Fibroblast of skin of left quadriceps (primary cell): Measurements from ENCODE around the gene DPYSL4.

ENCODE experiments used
- DNase-seq, 2 experiments: peaks; one replicate each; pipeline ENCODE4 v3.0.0-alpha.2; 2013; ENCODE audit warnings: low read depth in 2 of 2

DPYSL4 gene

DNA sequence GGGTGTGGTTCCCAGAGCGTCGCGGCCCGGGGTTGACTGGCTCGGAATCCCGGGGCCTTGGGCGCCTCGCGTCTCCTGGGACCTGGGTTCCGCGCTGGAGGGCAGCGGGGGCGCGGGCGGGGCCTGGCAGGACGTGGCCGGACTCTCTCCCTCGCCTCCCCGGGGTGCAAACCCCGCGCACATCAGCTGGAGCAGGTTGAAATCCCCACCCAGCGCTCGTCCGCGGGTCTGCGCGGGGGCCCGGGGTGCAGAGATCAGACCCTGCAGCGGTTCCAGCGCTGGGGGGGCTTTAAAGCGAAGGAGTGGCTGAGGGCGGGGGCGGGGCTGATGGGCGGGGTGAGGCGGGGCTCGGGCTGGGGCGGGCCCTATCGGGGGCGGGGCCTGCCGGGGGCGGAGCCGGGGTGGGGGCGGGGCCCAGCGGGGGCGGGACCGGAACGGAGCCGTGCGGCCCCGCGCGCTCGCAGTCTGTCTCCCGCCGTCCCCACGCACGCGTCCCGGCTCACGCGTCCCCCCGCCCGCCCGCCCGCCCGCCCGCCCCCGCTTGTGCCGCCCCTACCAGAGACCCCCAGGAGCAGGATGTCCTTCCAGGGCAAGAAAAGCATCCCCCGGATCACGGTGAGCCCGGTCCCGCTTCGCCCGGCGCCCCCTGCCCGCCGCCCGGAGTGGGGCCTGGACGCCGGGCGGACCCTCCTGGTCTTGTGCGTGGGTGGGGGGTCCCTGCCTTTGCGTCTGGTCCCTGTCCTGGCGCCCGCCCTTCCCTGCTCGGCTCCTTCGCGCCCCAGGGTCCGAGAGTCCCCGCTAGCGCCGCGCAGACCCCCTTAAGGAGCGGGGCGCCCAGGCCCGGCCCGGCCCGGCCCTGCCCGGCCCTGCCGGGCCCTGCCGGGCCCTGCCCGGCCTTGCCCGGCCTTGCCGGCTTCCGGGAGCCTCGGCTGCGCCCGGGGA lies at the start of gene DPYSL4:
Gene DPYSL4, plus strand, starts transcription at position 461 of the 942 bp plus-strand sequence. Its CDS starts 116 bp downstream, at position 577.
- peak in 1 of 2 experiments; percentile 1 for DNase-seq

DNA sequence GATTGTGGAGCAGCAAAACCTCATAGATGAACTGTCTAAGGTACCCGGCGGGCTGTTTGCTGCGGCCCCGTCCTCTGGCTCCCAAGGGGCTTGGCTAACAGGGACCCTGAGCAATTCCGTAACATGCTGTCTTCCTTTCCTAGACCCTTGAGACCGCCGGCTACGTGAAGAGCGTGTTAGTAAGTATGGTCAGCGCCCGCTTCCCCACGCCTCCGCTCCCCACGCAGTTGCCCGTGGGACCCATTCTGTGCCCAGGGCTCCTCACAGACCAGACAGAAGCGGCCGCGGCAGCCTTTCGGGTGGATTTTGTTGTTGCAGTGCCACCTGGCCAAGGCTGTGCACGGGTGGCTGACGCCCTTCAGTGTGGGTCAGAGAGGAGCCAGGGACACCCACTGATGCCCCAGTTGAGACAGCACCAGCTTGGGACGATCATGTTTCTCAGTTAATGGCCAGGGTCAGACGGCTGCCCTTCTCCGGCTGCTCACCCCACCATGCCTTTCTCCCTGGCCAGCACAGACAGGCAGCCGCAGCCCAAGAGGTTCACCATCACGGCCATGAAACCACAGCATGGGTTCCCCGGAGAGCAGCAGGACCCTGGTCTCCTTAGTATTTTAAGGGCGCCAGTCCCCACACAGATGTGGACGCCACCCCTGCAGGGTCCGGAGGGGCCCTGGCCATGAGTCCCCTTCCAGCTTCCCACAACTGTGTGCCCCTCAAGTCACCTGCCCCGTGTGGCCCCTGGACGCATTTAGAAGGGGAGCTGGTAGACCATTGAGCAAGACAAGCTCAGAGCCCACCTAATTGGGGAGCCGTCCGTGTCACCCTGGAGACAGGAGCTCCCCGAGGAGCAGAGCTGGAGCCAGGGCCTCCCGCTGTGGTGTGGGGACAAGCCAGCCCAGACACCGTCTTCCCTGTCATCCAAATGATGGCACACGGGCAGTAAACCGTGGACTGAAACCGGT lies 49.4 kb upstream of the DPYSL4 start:
- no peak for DNase-seq

DNA sequence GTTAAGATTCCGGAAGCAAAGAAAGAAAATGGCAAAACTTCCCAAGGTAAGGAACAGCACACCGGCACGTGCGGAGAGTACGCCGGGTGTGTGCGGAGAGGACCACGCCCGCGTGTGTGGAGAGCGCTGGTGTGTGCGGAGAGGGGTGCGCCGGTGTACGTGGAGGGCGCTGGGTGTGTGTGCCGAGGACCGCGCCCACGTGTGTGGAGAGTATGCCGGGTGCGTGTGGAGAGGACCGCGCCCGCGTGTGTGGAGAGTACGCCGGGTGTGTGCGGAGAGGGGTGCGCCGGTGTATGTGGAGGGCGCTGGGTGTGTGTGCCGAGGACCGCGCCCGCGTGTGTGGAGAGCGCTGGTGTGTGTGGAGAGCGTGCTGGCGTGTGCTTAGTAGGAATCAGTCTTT lies 48.6 kb upstream of the DPYSL4 start:
- DNase-seq = no peak

DNA sequence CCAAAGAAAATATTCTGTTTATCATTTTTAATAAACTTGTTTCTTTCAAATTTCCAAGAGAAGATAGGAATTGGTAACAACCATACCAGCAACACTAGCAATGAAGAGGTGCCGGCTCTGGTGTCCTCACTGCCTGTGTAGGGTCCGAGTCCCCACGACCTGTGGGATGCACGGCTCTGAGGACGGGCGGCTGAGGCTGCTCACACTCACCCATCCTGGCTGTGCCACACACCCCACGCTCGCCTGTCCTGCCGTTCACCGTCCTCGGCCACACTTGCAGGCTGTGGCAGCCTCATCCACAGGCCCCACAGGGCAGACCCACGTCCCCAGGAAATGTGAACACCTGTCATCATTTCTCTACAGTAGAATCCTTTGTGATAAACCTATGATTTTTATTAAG lies 48.2 kb upstream of the DPYSL4 start:
- no peak for DNase-seq

DNA sequence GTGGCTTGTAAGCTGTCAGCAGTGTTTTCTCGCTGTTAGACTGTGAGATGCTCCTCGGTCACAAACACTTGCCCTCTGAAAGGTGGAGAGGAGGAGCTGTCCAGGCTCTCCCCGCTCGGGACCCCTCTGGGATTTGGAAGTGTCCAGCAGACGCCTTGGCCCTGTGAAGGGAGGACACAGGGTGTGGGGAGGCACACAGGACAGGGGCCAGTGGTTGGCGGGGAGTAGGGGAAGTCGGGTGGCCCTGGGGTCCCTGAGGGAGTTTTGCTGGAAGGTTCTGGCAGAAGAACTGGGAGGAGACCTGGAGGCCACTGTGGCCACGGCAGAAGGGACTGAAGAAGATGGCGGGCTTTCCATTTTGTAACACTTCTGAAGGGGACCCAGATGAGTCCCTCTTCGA lies 47.2 kb upstream of the DPYSL4 start:
- DNase-seq = no peak

DNA sequence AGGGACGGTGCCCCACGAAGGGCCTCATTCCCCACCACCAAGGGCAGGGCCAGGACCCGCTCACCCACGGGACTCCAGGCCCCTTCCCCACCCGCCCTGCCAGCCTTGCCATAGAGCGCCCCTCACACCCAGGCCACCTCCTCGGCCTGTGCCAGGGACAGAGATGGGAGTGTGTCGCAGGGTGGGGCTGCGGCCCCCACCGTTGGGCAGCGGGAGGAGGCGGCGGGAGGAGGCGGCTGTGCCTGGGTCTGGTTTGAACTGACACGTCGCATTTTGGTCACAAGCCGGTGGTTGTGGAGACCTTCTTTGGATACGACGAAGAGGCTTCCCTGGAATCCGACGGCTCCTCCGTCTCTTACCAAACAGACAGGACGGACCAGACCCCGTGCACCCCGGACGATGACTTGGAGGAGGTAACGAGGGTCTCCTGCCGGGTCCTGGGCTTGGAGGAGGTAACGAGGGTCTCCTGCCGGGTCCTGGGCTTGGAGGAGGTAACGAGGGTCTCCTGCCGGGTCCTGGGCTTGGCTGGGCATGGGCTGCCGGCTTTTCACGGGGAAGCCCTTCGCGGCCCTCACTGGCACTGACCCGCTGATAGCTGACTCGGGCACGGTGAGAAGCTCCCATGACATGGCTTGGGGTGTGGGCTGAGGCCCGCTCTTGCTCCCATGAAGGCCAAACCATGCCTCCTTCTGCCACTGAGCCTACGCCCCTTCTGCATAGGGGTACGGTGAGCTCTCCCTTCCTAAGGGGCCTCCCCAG lies 46.4 kb upstream of the DPYSL4 start:
- DNase-seq = no peak

DNA sequence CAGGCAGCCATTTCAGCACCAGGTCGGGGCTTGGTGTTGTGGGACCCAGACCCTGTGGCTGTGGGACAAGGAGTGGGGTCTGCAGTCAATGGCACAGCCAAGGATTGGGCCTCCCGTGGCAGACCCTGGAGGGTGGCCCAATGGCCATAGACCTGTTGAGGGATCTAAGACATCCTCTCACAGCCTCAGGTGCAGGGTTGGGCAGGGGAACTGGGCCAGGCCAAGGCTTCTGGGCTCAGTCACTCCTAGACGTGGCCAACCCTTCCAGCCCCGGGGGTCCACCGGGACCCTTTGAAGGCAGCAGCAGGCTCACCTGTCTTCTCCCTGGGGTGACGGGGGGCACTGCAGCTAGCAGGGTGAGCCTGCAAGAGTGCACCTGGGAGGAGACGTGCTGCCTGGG lies 45.7 kb upstream of the DPYSL4 start:
- DNase-seq = no peak

DNA sequence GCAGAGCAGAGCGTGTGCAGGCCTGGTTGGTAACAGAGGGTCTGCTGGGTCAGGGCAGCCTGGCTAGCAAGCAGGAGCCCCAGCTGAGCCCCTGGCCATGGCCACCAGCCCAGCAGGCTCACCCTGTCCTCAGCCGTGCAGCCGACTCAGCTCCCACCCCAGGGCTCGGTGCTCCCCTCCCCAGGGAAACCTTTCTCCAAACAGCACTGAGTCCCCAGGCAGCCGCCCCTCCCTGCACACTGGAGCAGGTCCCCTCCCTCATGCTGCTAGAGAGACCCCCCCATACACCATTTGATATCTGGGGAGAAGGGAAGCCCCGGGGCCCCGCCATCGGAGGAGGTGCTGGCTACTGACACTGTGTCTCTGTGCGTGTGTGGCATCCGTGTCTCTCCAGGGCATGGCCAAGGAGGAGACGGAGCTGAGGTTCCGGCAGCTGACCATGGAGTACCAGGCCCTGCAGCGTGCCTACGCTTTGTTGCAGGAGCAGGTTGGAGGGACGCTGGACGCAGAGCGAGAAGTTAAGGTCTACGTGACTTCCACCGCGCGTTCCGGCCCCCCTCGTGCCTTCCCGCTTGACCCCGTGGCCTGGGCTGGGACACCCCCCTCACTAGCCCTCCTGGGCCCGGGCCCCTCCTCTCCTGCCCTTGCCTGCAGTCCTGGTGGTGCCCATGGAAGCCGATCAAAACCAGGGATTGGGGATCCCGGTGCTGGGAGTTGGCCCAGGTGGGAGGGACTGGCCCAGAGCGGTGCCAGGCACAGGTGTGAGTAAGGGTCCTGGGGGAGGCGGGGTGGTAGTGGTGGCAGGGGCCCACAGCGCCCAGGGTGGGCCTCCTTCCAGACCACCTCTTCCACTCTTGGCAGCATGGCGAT lies 45.0 kb upstream of the DPYSL4 start:
- no peak for DNase-seq

DNA sequence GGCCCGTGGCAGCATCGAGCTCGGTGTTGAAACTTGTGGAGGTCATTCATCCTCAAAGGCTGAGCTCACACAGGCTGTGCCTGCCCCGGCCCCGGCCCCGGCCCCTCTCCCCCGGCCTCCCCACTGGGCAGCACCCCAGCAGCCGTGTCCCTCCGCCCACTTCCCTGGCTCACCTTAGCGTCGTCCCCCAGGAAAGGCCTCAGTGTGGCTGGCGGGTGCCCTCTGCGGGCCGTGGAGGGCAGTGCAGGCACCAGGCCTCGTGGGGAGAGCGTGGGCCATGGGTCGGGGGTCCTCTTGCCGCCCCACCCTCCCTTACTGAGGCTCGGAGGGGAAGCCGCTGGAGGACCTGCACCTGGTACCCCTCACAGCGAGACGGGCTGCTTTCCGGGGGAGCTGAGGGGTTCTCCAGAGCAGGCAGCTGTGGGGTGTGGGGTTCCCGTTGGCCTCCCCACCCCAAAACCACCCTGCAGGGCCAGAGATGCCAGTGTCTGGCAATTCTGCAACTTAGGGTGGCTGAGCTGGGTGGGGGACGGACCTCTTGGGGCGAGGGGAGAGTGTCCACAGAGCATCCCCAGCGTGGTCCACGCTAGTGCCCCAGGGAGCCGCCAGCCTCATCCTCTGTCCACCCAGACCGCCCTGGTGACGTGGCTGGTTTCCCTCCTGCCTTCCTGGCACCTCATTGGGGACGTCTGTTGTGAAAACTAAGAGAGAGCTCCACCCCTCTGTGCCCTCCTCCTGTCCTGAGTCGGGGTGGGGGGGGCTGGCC lies 44.2 kb upstream of the DPYSL4 start:
- DNase-seq = no peak

DNA sequence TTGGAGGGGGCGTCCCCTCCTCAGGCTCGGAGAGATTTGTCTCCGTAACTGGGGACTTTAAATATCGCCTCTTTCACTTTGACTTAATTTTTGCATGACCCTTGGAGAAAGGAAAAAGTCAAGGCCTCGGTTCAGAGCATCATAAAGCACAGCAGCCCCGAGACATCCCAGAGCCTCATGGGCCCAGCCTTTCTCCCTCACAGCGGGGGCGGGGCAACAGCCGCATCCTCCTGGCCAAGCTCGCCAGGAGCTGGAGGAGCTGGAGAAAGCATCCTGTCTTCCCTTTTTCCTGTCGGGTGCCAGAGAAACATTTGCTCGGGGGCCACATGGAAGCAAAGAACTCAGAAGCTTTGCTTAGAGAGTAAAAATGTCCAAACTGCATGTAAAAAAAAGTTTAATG lies 43.6 kb upstream of the DPYSL4 start:
- no peak for DNase-seq

DNA sequence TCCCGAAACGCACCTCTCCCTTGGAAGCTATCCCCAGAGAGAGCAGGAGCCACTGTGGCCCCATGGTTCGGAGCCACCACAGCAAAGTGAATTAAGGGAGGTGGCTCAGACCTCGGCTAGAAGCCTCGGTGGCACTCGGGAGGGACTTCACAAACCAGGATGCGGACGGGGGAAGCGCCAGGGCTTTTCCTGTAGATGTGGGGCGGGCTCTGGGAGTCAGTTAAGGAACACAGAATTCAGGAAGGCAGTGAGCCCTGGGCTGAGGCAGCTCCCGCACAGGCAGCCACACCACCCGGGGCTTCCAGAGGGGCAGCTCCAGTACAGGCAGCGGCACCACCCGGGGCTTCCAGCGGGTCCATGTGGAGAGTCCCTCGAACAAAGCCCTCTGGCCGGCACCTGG lies 42.7 kb upstream of the DPYSL4 start:
- DNase-seq = no peak

DNA sequence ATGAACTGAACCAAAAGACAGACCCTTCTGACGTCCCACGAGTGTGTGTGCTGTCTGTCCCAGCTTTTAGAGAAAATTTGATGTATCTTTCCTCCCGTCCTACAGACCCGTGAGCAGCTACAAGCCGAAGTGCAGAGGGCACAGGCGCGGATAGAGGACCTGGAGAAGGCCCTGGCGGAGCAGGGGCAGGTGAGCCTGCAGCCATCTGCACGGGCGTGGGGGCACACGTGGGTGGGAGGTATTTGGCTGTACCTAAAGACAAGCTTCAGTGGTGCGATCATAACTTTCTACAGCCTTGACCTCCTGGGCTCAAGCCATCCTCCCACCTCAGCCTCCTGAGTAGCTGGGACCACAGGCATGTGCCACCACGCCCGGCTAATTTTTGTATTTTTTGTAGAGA lies 41.7 kb upstream of the DPYSL4 start:
- DNase-seq = no peak

DNA sequence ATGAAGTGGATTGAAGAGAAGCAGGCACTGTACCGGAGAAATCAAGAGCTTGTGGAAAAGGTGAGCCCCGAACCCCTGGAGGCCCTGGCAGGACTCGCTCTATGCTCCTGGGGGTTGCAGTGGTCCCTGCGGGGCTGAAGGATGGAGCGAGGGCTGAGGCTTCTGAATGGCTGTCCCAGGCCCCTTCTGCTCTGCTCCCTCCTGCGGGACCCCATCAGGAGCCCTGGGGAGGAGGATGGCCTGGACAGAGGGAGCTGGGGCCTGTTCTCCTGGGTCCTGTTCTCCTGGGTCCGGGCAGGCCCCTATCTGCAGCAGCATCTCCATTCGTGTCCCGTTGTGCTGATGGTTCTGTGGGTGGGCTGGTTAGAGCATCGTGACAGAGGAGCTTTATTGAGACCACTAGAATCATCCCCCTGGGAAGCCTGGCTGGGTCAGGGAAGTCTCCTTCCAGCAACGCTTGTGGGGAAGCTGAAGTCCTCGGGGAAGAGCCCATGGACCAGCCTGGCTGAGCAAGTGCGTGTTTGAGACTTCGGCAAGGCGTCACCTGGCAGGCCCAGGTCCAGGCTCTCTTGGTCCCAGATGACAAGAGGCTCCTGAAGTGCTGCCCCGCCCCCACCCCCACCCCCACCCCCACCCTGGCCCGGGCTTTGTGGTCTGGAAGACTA lies 41.1 kb upstream of the DPYSL4 start:
- DNase-seq = no peak

DNA sequence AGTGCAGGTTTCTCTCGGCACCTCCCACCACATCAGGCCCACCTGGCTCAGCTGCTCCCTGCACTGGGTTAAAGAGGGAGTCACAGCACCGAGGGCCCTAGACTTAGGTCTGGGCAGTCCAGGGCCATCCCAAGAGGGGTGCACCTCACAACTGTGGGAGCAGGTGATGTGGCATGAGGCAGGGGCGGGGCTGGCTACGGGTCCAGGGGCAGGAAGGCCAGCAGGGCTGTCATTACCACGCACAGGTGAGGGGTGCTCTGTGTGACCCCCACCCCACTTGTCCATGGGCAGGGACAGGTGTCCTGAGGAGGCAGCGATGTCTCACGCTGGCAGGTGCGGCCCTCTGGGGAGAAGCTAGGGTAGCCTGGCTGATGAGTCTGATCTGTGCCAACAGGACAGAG lies 40.5 kb upstream of the DPYSL4 start:
- DNase-seq = no peak

DNA sequence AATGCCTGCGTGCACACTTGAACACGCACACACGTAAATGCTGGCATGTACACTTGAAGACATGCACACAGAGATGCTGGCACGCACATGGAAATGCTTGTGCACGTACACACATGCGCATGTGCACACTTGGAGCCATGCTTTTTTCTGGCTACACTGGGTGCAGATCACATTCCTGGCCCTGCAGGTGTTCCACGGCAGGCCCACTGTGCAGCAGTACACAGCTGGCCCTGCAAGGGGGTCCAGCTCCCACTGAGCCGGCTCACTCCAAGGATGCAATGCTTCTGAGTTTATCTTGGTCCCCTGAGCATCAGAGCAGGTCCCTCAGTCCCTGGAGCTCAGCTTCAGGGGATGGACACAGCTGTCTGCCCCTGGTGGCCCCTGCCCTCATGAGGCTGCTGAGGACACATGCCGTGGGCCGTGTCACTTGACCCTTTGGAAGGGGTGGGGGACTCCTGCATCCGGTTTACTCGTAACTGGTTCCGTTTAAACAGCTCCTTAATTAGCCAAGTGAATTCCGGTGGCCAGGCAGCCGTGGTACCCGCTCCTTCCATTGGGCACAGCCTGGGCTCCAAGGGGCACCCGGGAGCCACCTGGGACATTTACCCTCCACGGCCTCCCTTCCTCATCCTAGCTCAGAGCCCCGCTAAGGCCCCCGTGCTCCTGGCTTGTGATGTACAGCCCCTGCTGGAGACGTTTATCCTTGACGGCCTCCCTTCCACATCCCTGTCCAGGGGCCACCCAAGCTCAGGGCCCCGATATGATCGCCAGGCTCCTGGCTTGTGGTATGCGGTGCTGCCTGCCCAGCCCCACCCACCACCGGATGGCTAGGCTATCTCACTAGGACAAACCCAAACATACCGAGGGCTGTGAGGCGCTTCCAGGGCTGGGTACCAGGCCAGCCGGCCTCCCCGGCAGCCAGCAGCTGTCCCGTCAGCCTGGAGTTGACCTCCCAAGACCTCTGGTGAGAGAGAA lies 39.5 kb upstream of the DPYSL4 start:
- no peak for DNase-seq

DNA sequence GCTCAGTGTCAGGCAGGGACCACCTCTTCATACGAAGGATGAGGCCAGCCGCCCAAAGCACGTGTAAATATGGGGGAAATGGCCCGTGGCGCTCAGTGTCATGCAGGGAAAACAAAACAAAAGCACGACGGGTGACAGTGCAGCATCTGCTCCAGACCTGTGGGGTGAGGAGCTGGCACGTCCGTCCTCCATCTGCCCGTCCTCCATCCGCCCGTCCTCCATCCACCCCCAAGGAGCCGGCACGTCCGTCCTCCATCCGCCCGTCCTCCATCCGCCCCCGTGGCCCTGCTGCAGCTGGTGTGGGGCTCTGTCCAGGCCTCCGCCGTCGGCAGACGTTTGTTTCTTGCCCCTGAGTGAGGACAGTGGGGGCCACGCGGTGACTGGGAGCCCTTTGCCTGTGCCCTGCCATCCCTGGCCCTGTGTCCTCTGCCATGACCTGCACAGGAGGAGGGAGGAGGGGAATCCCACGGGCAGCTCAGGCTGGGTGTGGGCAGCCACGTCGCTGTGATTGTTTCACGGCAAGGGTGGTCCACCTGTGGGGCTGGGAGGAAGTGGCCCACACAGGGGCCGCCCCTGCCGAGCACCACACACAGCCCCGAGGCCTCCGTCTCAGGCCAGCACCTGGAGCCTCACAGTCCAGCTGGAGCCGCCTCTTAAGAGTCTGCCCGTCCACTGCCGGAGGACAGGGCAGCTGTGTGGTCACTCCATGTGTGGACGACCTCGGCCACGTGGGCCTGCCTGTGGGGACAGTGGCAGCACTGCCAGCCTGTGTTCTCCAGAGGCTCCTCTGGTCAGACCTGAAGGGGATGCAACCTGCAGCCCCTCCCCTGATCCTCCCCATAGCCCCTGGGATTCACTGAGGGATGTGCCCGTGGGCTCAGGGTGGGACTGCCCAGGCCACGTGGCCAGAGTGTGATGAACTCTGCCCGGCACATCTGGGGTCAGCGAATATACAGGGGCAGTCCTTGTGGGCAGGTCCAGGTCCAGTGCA lies 38.2 kb upstream of the DPYSL4 start:
- DNase-seq = no peak

DNA sequence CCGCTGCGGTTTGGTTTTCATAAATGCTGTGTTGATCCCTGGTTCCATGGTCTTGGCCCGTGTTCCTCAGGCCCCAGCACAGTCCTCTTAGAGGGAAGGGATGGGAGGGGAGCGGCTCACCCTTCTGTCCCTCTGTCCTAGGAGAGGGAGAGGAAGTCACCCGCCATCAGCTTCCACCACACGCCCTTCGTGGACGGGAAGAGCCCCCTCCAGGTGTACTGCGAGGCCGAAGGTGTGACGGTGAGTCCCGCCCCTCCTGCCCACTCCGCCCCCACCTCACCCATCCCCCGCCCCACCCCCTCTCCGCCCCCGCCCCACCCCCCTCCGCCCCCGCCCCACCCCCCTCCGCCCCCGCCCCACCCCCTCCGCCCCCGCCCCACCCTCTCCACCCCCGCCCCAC lies 37.5 kb upstream of the DPYSL4 start:
- no peak for DNase-seq
